Gastroesophageal sphincter (tissue), 4 donors: Measurements from ENCODE around the gene VPS4B. TPM values are rescaled to one million over a fixed set of nuclear protein-coding genes. Genes with fewer than 3 reads are reported as not detected.

Experiments used
- ATAC-seq: fragments of 150-250 bp; one replicate; pipeline ENCODE4 v1.9.1; 2016; ENCODE audit warnings: mild to moderate bottlenecking, moderate library complexity
- H3K27ac ChIP-seq, 4 donors: fragments of 200-600 bp; sonication (generic) in 3 of 4; 1 replicate in 3 of 4; 2 replicates in 1 of 4; pipeline ENCODE4 v1.5.1; 2016 to 2019
- H3K27me3 ChIP-seq: fragments of 200-600 bp; sonication (generic); one replicate; pipeline ENCODE4 v1.5.1; 2019
- H3K36me3 ChIP-seq, 2 donors: fragments of 200-600 bp; sonication (generic); one replicate each; pipeline ENCODE4 v1.5.1; 2019; ENCODE audit warnings: control low read depth in 1 of 2
- H3K4me1 ChIP-seq, 3 donors: fragments of 200-600 bp; sonication (generic); 1 replicate in 2 of 3; 2 replicates in 1 of 3; pipeline ENCODE4 v1.5.1; 2016 to 2019; ENCODE audit warnings: control low read depth in 2 of 3
- H3K4me3 ChIP-seq, 2 donors: fragments of 200-600 bp; sonication (generic); one replicate each; pipeline ENCODE4 v1.5.1; 2019; ENCODE audit warnings: mild to moderate bottlenecking in 1 of 2, moderate library complexity in 1 of 2
- H3K9me3 ChIP-seq, 3 donors: fragments of 200-600 bp; sonication (generic); one replicate each; pipeline ENCODE4 v1.5.1; 2017 to 2019; ENCODE audit warnings: control low read depth in 2 of 3
- EP300 ChIP-seq: sonication (generic); formaldehyde crosslinking; IDR thresholded peaks from one replicate; pipeline ENCODE4 v1.6.1; 2017; ENCODE audit warnings: antibody characterized with exemption, mild to moderate bottlenecking
- POLR2A ChIP-seq, 2 donors: fragments of 450-650 bp; IDR thresholded peaks; one replicate each; pipeline ENCODE4 v1.6.1; 2017; ENCODE audit warnings: antibody characterized with exemption in 2 of 2, mild to moderate bottlenecking in 2 of 2, moderate library complexity in 1 of 2
- POLR2AphosphoS5 ChIP-seq: sonication (generic); formaldehyde crosslinking; IDR thresholded peaks from one replicate; pipeline ENCODE4 v1.6.1; 2017; ENCODE audit warnings: antibody characterized with exemption
- WGBS, 2 donors: methylation state at CpG; one replicate each; pipeline ENCODE4 v1.1.5; 2018; ENCODE audit warnings: low coverage in 1 of 2; 5-methylcytosine and 5-hydroxymethylcytosine counted together
- total RNA-seq, 4 donors: library from RNA; depleted of rRNA; stranded (reverse); fragments of >200 nt; gene quantifications; one replicate each; pipeline ENCODE4 v1.1.0, GENCODE V29; 2016
- TF ChIP-seq, protein P1 (sequence below), 4 experiments: fragments of 200-600 bp in 2 of 4; fragments of 450-650 bp in 2 of 4; sonication (generic) in 1 of 4; IDR thresholded peaks; one replicate each; pipeline ENCODE4 v1.5.1; 2017 to 2019; ENCODE audit warnings: antibody characterized with exemption in 4 of 4, mild to moderate bottlenecking in 2 of 4, moderate library complexity in 2 of 4

Gene VPS4B
- total RNA-seq, 4 donors from 2014 or later: 32.3 to 48.0 (median 33.0) TPM

DNA sequence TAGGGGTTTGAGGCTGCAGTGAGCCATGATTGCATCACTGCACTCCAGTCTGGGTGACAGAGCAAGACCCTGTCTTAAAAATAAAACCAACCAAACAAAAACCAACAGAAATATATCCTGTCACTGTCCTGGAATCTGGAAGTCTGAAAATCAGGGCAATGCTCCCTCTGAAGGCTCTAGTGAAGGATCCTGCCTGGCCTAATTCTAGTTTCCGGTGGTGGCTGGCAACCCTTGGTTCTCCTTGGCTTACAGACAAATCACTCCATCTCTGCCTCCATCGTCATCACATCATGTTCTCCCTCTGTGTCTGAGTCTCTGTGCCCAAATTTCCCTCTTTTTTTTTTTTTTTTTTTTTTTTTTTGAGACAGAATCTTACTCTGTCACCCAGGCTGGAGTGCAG lies 15.9 kb upstream of the VPS4B start:
- H3K27me3 ChIP-seq: no peaks in the 10 kb centered on the region
- TF ChIP-seq EP300: no peak
- no peak for TF ChIP-seq POLR2AphosphoS5
- TF ChIP-seq, protein P1, sequence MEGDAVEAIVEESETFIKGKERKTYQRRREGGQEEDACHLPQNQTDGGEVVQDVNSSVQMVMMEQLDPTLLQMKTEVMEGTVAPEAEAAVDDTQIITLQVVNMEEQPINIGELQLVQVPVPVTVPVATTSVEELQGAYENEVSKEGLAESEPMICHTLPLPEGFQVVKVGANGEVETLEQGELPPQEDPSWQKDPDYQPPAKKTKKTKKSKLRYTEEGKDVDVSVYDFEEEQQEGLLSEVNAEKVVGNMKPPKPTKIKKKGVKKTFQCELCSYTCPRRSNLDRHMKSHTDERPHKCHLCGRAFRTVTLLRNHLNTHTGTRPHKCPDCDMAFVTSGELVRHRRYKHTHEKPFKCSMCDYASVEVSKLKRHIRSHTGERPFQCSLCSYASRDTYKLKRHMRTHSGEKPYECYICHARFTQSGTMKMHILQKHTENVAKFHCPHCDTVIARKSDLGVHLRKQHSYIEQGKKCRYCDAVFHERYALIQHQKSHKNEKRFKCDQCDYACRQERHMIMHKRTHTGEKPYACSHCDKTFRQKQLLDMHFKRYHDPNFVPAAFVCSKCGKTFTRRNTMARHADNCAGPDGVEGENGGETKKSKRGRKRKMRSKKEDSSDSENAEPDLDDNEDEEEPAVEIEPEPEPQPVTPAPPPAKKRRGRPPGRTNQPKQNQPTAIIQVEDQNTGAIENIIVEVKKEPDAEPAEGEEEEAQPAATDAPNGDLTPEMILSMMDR (IDR thresholded peaks at IDR 0.05): no peak
- no peak for TF ChIP-seq POLR2A (IDR thresholded peaks at IDR 0.05)
- no peaks in the 10 kb centered on the region for H3K9me3 ChIP-seq
- no peak for ATAC-seq
- H3K4me3 ChIP-seq: no peak overlapping the region
- H3K36me3 ChIP-seq: no peaks in the 10 kb centered on the region
- no peak overlapping the region for H3K27ac ChIP-seq
- H3K4me1 ChIP-seq: peaks cover 0 to 6% (median 0%) of the 10 kb centered on the region in 3 donors
- 35 to 43% methylated on average over 2 of the region's 2 CpGs for WGBS, 2 donors

DNA sequence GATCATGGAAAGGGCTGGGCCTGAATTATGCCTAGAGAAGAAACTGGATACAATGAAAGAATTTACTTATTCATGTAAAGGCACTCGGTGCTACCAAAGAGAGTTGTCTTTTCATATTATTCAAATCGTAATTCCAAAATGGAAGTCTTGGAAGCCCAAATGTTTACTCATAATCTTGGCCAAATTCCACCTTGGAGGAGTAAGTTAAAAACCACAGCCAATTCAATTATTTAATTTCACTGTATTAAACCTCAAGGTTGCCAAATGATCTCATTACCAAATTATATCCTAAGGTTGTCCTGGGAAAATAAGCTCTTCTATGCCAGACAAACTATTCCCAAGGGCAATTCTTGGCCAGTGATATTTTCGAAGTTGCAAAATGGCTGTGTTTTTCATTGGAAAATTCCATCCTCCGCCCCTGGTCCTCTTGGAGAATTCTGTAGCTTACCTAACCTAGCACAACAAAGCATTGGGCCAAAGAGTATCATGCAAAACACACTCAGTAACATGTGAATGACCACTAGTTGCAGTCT lies 11.1 kb upstream of the VPS4B start:
- H3K27ac ChIP-seq: peak overlapping the region in 2 of 4 donors; percentile 9 to 37
- 22 to 27% methylated on average over 4 of the region's 4 CpGs for WGBS, 2 donors
- no peaks in the 10 kb centered on the region for H3K36me3 ChIP-seq
- H3K9me3 ChIP-seq: no peaks in the 10 kb centered on the region
- peak; percentile 90 for ATAC-seq
- H3K4me3 ChIP-seq: no peak overlapping the region
- H3K4me1 ChIP-seq: peaks cover 0 to 6% (median 0%) of the 10 kb centered on the region in 3 donors
- TF ChIP-seq, protein P1 (IDR thresholded peaks at IDR 0.05): no peak
- TF ChIP-seq POLR2A (IDR thresholded peaks at IDR 0.05) (no peak), EP300 (no peak), POLR2AphosphoS5 (no peak)
- no peaks in the 10 kb centered on the region for H3K27me3 ChIP-seq

DNA sequence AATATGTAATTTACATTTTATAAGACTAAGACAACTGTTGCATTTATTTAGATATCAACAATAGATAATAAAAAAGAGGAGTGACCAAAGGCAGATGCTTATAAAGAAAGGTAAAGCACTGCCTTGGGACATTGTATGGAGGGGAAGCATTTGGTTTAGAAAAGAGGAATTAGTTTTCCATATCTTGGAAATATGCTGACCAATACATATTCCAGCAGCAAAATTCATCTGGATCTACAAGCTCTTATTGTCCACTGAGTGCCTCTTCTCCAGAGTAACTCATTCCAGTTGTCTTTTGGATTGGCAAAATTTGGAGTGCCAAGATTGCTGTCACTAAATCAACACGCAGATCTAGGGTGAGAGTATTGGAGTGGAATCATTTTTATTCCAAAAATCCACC lies 8.9 kb upstream of the VPS4B start:
- Histone ChIP-seq H3K27ac (no peak overlapping the region), H3K27me3 (peaks cover 13% of the 10 kb centered on the region), H3K4me1 (peaks cover 0 to 6% (median 0%) of the 10 kb centered on the region in 3 donors), H3K36me3 (no peaks in the 10 kb centered on the region), H3K4me3 (no peak overlapping the region), H3K9me3 (no peaks in the 10 kb centered on the region)
- 64 to 67% methylated on average over 1 of the region's 1 CpG for WGBS, 2 donors
- TF ChIP-seq POLR2AphosphoS5: no peak
- TF ChIP-seq, protein P1 (IDR thresholded peaks at IDR 0.05): no peak
- no peak for TF ChIP-seq POLR2A (IDR thresholded peaks at IDR 0.05)
- TF ChIP-seq EP300: no peak
- ATAC-seq: no peak

DNA sequence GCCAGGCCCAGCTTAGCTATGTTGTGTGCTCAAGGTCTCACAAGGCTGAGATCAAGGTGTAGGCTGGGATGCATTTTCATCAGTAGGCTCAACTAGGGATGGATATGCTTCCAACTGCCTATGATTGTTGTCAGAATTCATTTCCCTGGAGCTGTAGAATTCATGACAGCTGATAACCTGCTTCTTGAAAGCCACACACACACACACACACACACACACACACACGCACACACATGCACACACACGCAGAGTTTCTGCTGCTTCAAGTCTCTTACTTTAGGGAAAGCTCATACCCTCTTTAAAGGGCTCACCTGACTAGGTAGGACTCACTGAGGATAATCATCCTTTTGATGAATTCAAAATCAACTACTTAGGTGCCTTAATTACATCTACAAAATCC lies 8.2 kb upstream of the VPS4B start:
- no peak overlapping the region for H3K4me3 ChIP-seq
- peaks cover 13% of the 10 kb centered on the region for H3K27me3 ChIP-seq
- 67% methylated on average over 1 of the region's 2 CpGs; no CpG with 5 or more reads in 1 of the 2 donors for WGBS, 2 donors
- H3K4me1 ChIP-seq: peaks cover 0 to 6% (median 0%) of the 10 kb centered on the region in 3 donors
- H3K27ac ChIP-seq: no peak overlapping the region
- TF ChIP-seq EP300: no peak
- TF ChIP-seq POLR2AphosphoS5: no peak
- TF ChIP-seq POLR2A (IDR thresholded peaks at IDR 0.05): no peak
- TF ChIP-seq, protein P1 (IDR thresholded peaks at IDR 0.05): no peak
- no peaks in the 10 kb centered on the region for H3K36me3 ChIP-seq
- no peak for ATAC-seq
- no peaks in the 10 kb centered on the region for H3K9me3 ChIP-seq

DNA sequence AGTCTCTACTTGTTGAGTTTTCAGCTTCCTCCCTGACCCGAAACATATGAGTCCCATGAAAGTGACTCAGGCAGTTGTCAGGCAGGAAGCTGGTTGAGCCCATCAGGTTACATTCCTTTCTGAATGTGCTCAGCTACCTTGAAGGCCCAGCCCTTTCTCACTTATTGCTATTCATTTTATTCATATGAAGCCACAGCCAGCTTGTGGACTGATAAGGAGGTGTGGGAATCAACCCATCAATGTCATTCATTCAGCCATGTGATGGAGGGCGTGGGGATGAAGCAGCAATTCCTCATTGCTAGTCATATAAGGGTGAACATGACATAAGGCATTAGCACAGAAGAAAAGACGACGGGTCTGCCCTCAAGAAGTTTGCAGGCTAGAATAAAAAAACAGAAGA lies 5.3 kb upstream of the VPS4B start:
- H3K4me1 ChIP-seq: peaks cover 0 to 8% (median 0%) of the 10 kb centered on the region in 3 donors
- no peaks in the 10 kb centered on the region for H3K9me3 ChIP-seq
- TF ChIP-seq, protein P1 (IDR thresholded peaks at IDR 0.05): no peak
- TF ChIP-seq POLR2AphosphoS5: no peak
- no peak for TF ChIP-seq POLR2A (IDR thresholded peaks at IDR 0.05)
- TF ChIP-seq EP300: no peak
- WGBS, 2 donors: 67% methylated on average over 3 of the region's 4 CpGs; no CpG with 5 or more reads in 1 of the 2 donors
- H3K4me3 ChIP-seq: no peak overlapping the region
- ATAC-seq: no peak
- no peaks in the 10 kb centered on the region for H3K36me3 ChIP-seq
- H3K27me3 ChIP-seq: peaks cover 13% of the 10 kb centered on the region
- no peak overlapping the region for H3K27ac ChIP-seq
